Right ventricle myocardium superior (tissue), 1 donor: Measurements from ENCODE around the gene ARHGAP30. TPM values are rescaled to one million over a fixed set of nuclear protein-coding genes. Genes with fewer than 3 reads are reported as not detected.
"Not testable (repeated sequence)": the region's sequence is repeated elsewhere in the genome, so short reads cannot be mapped to it uniquely, and the experiment has no call there.

Experiments
- ATAC-seq: fragments of 200-7000 bp; cut with Tn5 transposase; one replicate; pipeline ENCODE4 v1.9.1; 2020; ENCODE audit warnings: mild to moderate bottlenecking; ENCODE audit not compliant: poor library complexity
- DNase-seq: peaks from one replicate; pipeline ENCODE4 v3.0.0-alpha.2; 2020
- intact Hi-C: fragments of 100-400 bp; cut with DNase I; formaldehyde crosslinking; loops from one replicate; pipeline ENCODE4 v1.11.2; 2022
- total RNA-seq: library from RNA; stranded (reverse); fragmentation: NEBNext Ultra II Directional; extraction: Animal tissue kit (Norgen Biotek cat#: 25700); gene quantifications from one replicate; pipeline ENCODE4 v1.2.1, GENCODE V29; 2021
- donor health status: DM: no; HTN: yes; CAD: no; lungs with severe emphysema.

Gene ARHGAP30
- total RNA-seq, 1 donor from 2014 or later: 3.3 TPM

- no peak for DNase-seq
- no peak for ATAC-seq
- intact Hi-C loops: no loop called here
Measured at GRCh38 chr1:161077426-161077825, 7.7 kb upstream of the ARHGAP30 start.

GRCh38 chr1:161076410-161076809 lies 6.7 kb upstream of the ARHGAP30 start:
- DNase-seq (no peak), ATAC-seq (no peak)
- intact Hi-C loops: no loop called here

GRCh38 chr1:161074676-161075368 lies 5.1 kb upstream of the ARHGAP30 start:
- no peak for ATAC-seq
- intact Hi-C loops: no loop called here
- no peak for DNase-seq

- no peak for DNase-seq
- ATAC-seq: no peak
- intact Hi-C loops: no loop called here
Measured at GRCh38 chr1:161073474-161074121, 3.9 kb upstream of the ARHGAP30 start.

- no peak for ATAC-seq
- DNase-seq: no peak
- intact Hi-C loops: no loop called here
Measured at GRCh38 chr1:161072751-161073449, 3.2 kb upstream of the ARHGAP30 start.

- DNase-seq (peak; percentile 82), ATAC-seq (peak; percentile 58)
- intact Hi-C loops: no loop called here
Measured at GRCh38 chr1:161071886-161072371, 2.2 kb upstream of the ARHGAP30 start.

- intact Hi-C loops: no loop called here
- DNase-seq (no peak), ATAC-seq (no peak)
Measured at GRCh38 chr1:161070761-161071160, 1.1 kb upstream of the ARHGAP30 start.

- intact Hi-C loops: no loop called here
- DNase-seq (no peak), ATAC-seq (no peak)
Measured at GRCh38 chr1:161069241-161069640, 450 bp downstream of the ARHGAP30 start.

- intact Hi-C loops: no loop called here
- ATAC-seq (peak; percentile 79), DNase-seq (peak; percentile 83)
Measured at GRCh38 chr1:161068306-161069234, 1.1 kb downstream of the ARHGAP30 start.

- no peak for ATAC-seq
- intact Hi-C loops: no loop called here
- DNase-seq: no peak
Measured at GRCh38 chr1:161066694-161067093, 3.0 kb downstream of the ARHGAP30 start.

- DNase-seq, ATAC-seq, intact Hi-C loops: not testable (repeated sequence)
Measured at GRCh38 chr1:161065681-161066080, 4.0 kb downstream of the ARHGAP30 start.

GRCh38 chr1:161063936-161064335 lies 5.8 kb downstream of the ARHGAP30 start:
- ATAC-seq, DNase-seq, intact Hi-C loops: not testable (repeated sequence)

- DNase-seq (no peak), ATAC-seq (no peak)
- intact Hi-C loops: no loop called here
Measured at GRCh38 chr1:161061419-161061818, 8.3 kb downstream of the ARHGAP30 start.

- intact Hi-C loops: no loop called here
- no peak for ATAC-seq
- no peak for DNase-seq
Measured at GRCh38 chr1:161059293-161059692, 10.4 kb downstream of the ARHGAP30 start.

GRCh38 chr1:161054805-161055204 lies 14.9 kb downstream of the ARHGAP30 start:
- intact Hi-C loops: no loop called here
- no peak for ATAC-seq
- no peak for DNase-seq

- intact Hi-C loops: no loop called here
- no peak for ATAC-seq
- DNase-seq: no peak
Measured at GRCh38 chr1:161054232-161054631, 15.5 kb downstream of the ARHGAP30 start.

- DNase-seq: no peak
- no peak for ATAC-seq
- intact Hi-C loops: no loop called here
Measured at GRCh38 chr1:161052899-161053298, 16.8 kb downstream of the ARHGAP30 start.

GRCh38 chr1:161051219-161051618 lies 18.5 kb downstream of the ARHGAP30 start:
- ATAC-seq (no peak), DNase-seq (no peak)
- intact Hi-C loops: no loop called here
